AG09319 (cell line): Measurements from ENCODE around the gene ITPKB.

Experiments
- DNase-seq: peaks from one replicate; pipeline ENCODE4 v3.0.0-alpha.2; 2010; ENCODE audit warnings: low read depth; ENCODE audit errors: extremely low read depth
- CTCF ChIP-seq: IDR thresholded peaks from 2 replicates; pipeline ENCODE4 v1.5.1; 2011; ENCODE audit warnings: low read depth, mild to moderate bottlenecking, inconsistent platforms, low read length, moderate library complexity

ITPKB gene

GRCh38 chr1:226635456-226635941 is 103.6 kb downstream of the ITPKB start:
- TF ChIP-seq CTCF = no peak
- DNase-seq = no peak

- no peak for TF ChIP-seq CTCF
- no peak for DNase-seq
These were observed 104.4 kb downstream of the ITPKB start for GRCh38 chr1:226634611-226635246.

- peak; percentile 20 for DNase-seq
- peak; percentile 97 for TF ChIP-seq CTCF
These were observed 104.9 kb downstream of the ITPKB start for GRCh38 chr1:226634166-226634588.

- no peak for DNase-seq
- TF ChIP-seq CTCF = no peak
These were observed 105.4 kb downstream of the ITPKB start for GRCh38 chr1:226633541-226634165.

- DNase-seq = no peak
- no peak for TF ChIP-seq CTCF
These were observed 106.1 kb downstream of the ITPKB start for GRCh38 chr1:226632922-226633351.

- TF ChIP-seq CTCF = no peak
- no peak for DNase-seq
These were observed 106.8 kb downstream of the ITPKB start for GRCh38 chr1:226632169-226632879.
